Fibroblast of pulmonary artery (primary cell): ENCODE measurements around the gene USP17L24.
"Not testable (repeated sequence)": the region's sequence is repeated elsewhere in the genome, so short reads cannot be mapped to it uniquely, and the experiment has no call there.

ENCODE experiments used
- DNase-seq: peaks from one replicate; pipeline ENCODE4 v3.0.0-alpha.2; 2010; ENCODE audit warnings: low read depth
- H3K4me3 ChIP-seq: replicated peaks from 2 replicates; pipeline ENCODE4 v1.5.1; 2011; ENCODE audit warnings: low read depth, mild to moderate bottlenecking, control low read depth, low read length, moderate library complexity

The USP17L24 gene

GRCh38 chr4:9324865-9325264 is at the start of gene USP17L24:
Gene USP17L24 (plus strand): TSS chr4:9325165. CDS start chr4:9325165, 0 bp downstream.
- not testable (repeated sequence) for DNase-seq, H3K4me3 ChIP-seq

- not testable (repeated sequence) for DNase-seq, H3K4me3 ChIP-seq
Observed at GRCh38 chr4:9324191-9324590, 774 bp upstream of the USP17L24 start.

- not testable (repeated sequence) for DNase-seq, H3K4me3 ChIP-seq
Observed at GRCh38 chr4:9329611-9330010, 4.6 kb downstream of the USP17L24 start, which contains the start of gene USP17L25. Gene USP17L25 (plus strand): TSS chr4:9329911. CDS start chr4:9329911, 0 bp downstream.

GRCh38 chr4:9334358-9334757 is 9.4 kb downstream of the USP17L24 start, which contains the start of gene USP17L26:
Gene USP17L26 (plus strand): TSS chr4:9334658. CDS start chr4:9334658, 0 bp downstream.
- DNase-seq, H3K4me3 ChIP-seq: not testable (repeated sequence)

- not testable (repeated sequence) for H3K4me3 ChIP-seq, DNase-seq
Observed at GRCh38 chr4:9339103-9339502, 14.1 kb downstream of the USP17L24 start, which contains the start of gene USP17L5. Gene USP17L5 (plus strand): TSS chr4:9339403. CDS start chr4:9339403, 0 bp downstream.

- not testable (repeated sequence) for DNase-seq, H3K4me3 ChIP-seq
Observed at GRCh38 chr4:9343848-9344247, 18.9 kb downstream of the USP17L24 start, which contains the start of gene USP17L27. Gene USP17L27 (plus strand): TSS chr4:9344148. CDS start chr4:9344148, 0 bp downstream.

GRCh38 chr4:9348593-9348992 is 23.6 kb downstream of the USP17L24 start, which contains the start of gene USP17L28:
Gene USP17L28 (plus strand): TSS chr4:9348893. CDS start chr4:9348893, 0 bp downstream.
- DNase-seq, H3K4me3 ChIP-seq: not testable (repeated sequence)

GRCh38 chr4:9350866-9351265 is 25.9 kb downstream of the USP17L24 start:
- not testable (repeated sequence) for DNase-seq, H3K4me3 ChIP-seq

GRCh38 chr4:9353338-9353737 is 28.4 kb downstream of the USP17L24 start, which contains the start of gene USP17L29:
Gene USP17L29 (plus strand): TSS chr4:9353638. CDS start chr4:9353638, 0 bp downstream.
- not testable (repeated sequence) for H3K4me3 ChIP-seq

GRCh38 chr4:9362829-9363228 is 37.9 kb downstream of the USP17L24 start, which contains the start of gene USP17L30:
Gene USP17L30 (plus strand): TSS chr4:9363129. CDS start chr4:9363129, 0 bp downstream.
- H3K4me3 ChIP-seq, DNase-seq: not testable (repeated sequence)

More at GRCh38 chr4:9353338-9353737, 28.4 kb downstream of the USP17L24 start, which contains the start of gene USP17L29:
- DNase-seq = not testable (repeated sequence)
